ENCODE results near the gene NEUROD2.

DNA sequence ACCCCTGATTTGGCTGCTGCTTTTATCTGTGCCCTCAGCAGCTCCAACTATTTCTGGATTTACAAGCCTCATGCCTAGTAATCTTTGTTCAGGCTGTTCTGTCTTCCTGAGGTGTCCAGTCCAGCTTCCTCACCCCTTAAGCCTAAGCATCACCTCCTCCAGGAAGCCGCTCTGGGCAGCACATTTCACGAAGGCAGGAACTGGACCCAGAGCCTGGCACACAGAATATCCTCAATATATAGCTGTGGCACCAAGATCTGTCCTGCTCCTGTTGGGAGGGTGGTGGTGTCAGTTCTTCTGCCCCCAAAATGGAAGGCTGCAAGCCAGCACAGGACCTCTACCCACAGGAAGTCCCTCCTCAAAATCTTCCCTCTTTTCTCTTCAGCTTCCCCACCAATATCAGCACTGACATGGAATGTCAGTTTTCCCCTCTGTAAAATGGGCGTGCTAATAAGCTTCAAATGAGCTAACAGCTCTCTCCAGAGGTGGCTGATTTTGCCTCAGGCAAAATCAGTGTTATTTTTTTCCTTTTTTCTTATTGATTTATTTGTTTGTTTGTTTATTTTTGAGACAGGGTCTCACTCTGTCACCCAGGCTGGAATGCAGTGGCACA is 6.9 kb upstream of the NEUROD2 start:
- TF ChIP-seq, protein P1, sequence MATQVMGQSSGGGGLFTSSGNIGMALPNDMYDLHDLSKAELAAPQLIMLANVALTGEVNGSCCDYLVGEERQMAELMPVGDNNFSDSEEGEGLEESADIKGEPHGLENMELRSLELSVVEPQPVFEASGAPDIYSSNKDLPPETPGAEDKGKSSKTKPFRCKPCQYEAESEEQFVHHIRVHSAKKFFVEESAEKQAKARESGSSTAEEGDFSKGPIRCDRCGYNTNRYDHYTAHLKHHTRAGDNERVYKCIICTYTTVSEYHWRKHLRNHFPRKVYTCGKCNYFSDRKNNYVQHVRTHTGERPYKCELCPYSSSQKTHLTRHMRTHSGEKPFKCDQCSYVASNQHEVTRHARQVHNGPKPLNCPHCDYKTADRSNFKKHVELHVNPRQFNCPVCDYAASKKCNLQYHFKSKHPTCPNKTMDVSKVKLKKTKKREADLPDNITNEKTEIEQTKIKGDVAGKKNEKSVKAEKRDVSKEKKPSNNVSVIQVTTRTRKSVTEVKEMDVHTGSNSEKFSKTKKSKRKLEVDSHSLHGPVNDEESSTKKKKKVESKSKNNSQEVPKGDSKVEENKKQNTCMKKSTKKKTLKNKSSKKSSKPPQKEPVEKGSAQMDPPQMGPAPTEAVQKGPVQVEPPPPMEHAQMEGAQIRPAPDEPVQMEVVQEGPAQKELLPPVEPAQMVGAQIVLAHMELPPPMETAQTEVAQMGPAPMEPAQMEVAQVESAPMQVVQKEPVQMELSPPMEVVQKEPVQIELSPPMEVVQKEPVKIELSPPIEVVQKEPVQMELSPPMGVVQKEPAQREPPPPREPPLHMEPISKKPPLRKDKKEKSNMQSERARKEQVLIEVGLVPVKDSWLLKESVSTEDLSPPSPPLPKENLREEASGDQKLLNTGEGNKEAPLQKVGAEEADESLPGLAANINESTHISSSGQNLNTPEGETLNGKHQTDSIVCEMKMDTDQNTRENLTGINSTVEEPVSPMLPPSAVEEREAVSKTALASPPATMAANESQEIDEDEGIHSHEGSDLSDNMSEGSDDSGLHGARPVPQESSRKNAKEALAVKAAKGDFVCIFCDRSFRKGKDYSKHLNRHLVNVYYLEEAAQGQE (IDR thresholded peaks at IDR 0.05; ENCODE audit: insufficient read depth in 1 of 2, low read depth in 2 of 2, low read length in 2 of 2) = no peak
- TF ChIP-seq POLR2AphosphoS5 (IDR thresholded peaks at IDR 0.05; ENCODE audit: low read depth, low read length) (no peak), TAF1 (IDR thresholded peaks at IDR 0.05; ENCODE audit: borderline replicate concordance, insufficient read depth, low read length) (no peak), SIN3A (IDR thresholded peaks at IDR 0.05; ENCODE audit: borderline replicate concordance, insufficient read depth, low read length) (no peak), FOXP2 (optimal IDR thresholded peaks at IDR 0.05; ENCODE audit: borderline replicate concordance, extremely low read depth, extremely low read length, insufficient read depth) (no peak)

Data from PFSK-1 (cell line).